GM12872 (cell line): ENCODE results near the gene GARNL3.

Experiments
- TF ChIP-seq, protein P1 (sequence below): IDR thresholded peaks from 3 replicates; pipeline ENCODE4 v1.5.1; 2011; ENCODE audit warnings: low read depth, mild to moderate bottlenecking, low read length, moderate library complexity; ENCODE audit not compliant: insufficient read depth

Gene GARNL3

GRCh38 chr9:127358770-127359169 is 94.2 kb downstream of the GARNL3 start:
- TF ChIP-seq, protein P1, sequence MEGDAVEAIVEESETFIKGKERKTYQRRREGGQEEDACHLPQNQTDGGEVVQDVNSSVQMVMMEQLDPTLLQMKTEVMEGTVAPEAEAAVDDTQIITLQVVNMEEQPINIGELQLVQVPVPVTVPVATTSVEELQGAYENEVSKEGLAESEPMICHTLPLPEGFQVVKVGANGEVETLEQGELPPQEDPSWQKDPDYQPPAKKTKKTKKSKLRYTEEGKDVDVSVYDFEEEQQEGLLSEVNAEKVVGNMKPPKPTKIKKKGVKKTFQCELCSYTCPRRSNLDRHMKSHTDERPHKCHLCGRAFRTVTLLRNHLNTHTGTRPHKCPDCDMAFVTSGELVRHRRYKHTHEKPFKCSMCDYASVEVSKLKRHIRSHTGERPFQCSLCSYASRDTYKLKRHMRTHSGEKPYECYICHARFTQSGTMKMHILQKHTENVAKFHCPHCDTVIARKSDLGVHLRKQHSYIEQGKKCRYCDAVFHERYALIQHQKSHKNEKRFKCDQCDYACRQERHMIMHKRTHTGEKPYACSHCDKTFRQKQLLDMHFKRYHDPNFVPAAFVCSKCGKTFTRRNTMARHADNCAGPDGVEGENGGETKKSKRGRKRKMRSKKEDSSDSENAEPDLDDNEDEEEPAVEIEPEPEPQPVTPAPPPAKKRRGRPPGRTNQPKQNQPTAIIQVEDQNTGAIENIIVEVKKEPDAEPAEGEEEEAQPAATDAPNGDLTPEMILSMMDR: no peak

DNA sequence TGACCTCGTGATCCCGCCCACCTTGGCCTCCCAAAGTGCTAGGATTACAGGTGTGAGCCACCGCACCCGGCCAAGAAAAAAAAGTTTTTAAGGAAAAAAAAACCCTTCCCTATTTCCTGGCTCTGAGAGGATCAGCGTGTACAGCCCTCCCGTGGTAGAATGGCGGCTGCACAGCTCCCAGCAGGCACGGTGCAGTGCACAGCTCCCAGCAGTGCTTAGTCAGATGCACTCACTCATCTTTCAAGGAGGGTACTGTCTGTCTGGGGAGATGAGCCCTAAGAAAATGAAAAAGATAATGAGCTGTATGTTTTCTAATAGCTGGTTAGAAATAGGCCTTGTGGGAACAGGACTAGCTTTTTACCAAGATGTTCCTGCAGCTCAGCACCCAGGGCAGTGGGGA is 95.7 kb downstream of the GARNL3 start:
- TF ChIP-seq, protein P1: no peak

- TF ChIP-seq, protein P1: no peak
Measured at GRCh38 chr9:127360829-127361228, 96.3 kb downstream of the GARNL3 start.

GRCh38 chr9:127361561-127361960 is 97.0 kb downstream of the GARNL3 start:
- TF ChIP-seq, protein P1: no peak

DNA sequence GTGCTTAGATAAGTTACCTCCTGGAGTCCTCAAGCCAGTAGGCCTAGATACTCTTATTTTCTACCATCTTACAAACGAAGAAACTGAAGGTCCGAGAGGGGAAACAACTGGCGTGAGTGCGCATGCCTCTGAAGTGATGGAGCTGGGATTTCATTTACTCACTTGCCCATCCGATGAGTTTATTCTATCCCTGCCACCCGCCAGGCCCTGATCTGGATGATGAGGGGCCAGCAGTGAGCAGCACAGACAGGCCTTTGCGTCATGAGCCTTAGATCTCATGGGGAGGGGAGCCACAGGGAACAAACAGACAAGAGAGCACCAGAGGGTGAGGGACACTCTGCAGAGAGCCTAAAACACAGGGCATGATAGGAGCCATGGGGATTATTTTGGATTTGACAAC is 98.3 kb downstream of the GARNL3 start:
- TF ChIP-seq, protein P1: no peak

DNA sequence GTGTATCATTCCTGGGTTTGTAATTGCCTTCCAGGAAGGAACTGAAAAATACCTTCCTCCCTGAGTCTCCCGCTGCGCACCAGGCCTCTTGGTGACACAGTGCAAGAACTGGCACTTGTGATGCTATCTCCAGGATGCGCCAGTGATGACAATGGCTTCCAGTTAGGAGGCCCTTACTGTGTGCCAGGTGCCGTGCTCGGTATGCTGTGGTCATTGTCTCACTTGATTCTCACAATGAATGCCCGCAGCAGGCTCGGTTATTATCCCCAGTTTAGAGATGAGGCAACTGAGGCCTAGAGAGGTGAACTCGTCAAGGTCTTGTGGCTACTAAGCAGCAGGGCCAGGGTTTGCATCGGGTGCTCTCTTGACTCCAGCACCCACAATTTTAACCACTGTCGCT is 100.9 kb downstream of the GARNL3 start:
- TF ChIP-seq, protein P1: no peak

- TF ChIP-seq, protein P1: no peak
Measured at GRCh38 chr9:127366594-127366993, 102.0 kb downstream of the GARNL3 start.
